ENCODE measurements around the gene MRPL2.

The MRPL2 gene

DNA sequence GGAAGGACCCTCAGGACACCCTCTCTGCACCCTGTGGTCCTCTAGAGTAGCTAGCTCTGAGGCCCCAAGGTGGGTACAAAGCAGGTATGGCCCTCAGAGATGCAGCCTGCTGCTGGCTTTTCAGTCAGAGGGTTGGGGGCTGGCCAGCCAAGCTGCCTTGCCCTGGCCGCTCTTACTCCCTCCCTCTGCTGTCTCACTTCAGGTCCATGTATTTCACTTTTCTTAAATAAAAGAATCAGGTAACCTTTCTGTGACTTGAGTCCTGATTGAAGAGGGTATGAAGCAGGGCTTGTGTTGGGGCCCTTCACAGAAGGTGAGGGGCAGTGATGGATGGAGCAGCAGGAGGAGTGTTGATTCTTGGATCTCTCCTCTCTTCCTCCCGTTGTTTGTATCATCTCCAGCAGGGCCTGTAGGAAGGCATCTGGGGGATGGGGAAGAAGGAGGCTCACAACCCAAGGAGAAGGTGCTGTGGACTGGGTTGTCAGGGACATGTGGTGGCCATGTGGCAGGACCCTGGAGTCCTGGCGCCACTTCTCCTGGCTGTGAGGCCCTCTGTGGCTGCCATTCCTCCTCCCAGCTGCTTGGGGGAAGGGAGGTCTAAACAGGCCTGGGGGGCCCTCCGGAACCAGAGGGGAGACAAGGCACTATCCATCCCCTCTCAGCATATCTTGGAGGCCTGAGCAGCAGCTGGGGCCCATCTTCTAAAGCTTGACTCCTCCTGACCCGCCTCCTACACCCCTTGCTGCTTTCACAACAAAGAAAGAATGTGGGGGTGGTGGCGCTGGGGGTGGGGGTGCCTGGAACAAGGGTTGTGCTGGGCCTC, 15.8 kb upstream of the MRPL2 start:
- DNase-seq (ENCODE audit: extremely low read depth, low read depth), result no peak
- TF ChIP-seq CTCF (IDR thresholded peaks at IDR 0.05; ENCODE audit: low read depth, low read length), result no peak

- peak; percentile 61 for TF ChIP-seq CTCF (IDR thresholded peaks at IDR 0.05; ENCODE audit: low read depth, low read length)
- DNase-seq (ENCODE audit: extremely low read depth, low read depth), result peak; percentile 56
Measured at GRCh38 chr6:43070028-43070632, 10.9 kb upstream of the MRPL2 start.

GRCh38 chr6:43062818-43063217, 3.6 kb upstream of the MRPL2 start:
- no peak for DNase-seq (ENCODE audit: extremely low read depth, low read depth)
- no peak for TF ChIP-seq CTCF (IDR thresholded peaks at IDR 0.05; ENCODE audit: low read depth, low read length)

- no peak for DNase-seq (ENCODE audit: extremely low read depth, low read depth)
- TF ChIP-seq CTCF (IDR thresholded peaks at IDR 0.05; ENCODE audit: low read depth, low read length), result no peak
Measured at GRCh38 chr6:43061861-43062260, 2.6 kb upstream of the MRPL2 start.

- no peak for TF ChIP-seq CTCF (IDR thresholded peaks at IDR 0.05; ENCODE audit: low read depth, low read length)
- no peak for DNase-seq (ENCODE audit: extremely low read depth, low read depth)
Measured at GRCh38 chr6:43060755-43061633, 1.8 kb upstream of the MRPL2 start.

GRCh38 chr6:43060034-43060754, 960 bp upstream of the MRPL2 start:
- no peak for DNase-seq (ENCODE audit: extremely low read depth, low read depth)

More at GRCh38 chr6:43060034-43060754, 960 bp upstream of the MRPL2 start:
- no peak for TF ChIP-seq CTCF (IDR thresholded peaks at IDR 0.05; ENCODE audit: low read depth, low read length)

Measured in AG09319 (cell line).